ENCODE measurements around the gene PKD2. TPM values are rescaled to one million over a fixed set of nuclear protein-coding genes. Genes with fewer than 3 reads are reported as not detected.
A peak's percentile ranks its signal among the peaks of the same experiment; 100 is the strongest.

The PKD2 gene
- total and polyA plus RNA-seq, 4 donors, result 8.5 to 71.2 (median 17.1) TPM

GRCh38 chr4:87983996-87984395 is 23.4 kb upstream of the PKD2 start:
- ATAC-seq (ENCODE audit: insufficient read depth, low FRiP score), result no peak
- WGBS, 2 donors, result 95 to 96% methylated on average over 2 of the region's 2 CpGs
- no peaks in the 10 kb centered on the region for H3K9me3 ChIP-seq (ENCODE audit: control insufficient read depth in 4 of 4, insufficient read depth in 3 of 4, low read length in 3 of 4)
- H3K27me3 ChIP-seq (ENCODE audit: control insufficient read depth in 3 of 3, insufficient read depth in 3 of 3, low read length in 2 of 3), result no peaks in the 10 kb centered on the region
- no peaks in the 10 kb centered on the region for H3K36me3 ChIP-seq (ENCODE audit: control insufficient read depth in 4 of 4, insufficient read depth in 4 of 4, low read length in 4 of 4)
- no peak overlapping the region for H3K9ac ChIP-seq (ENCODE audit: insufficient read depth in 1 of 2, low read length in 2 of 2)
- H3K27ac ChIP-seq (ENCODE audit: low read depth in 1 of 2, low read length in 1 of 2), result no peak overlapping the region
- TF ChIP-seq CTCF (IDR thresholded peaks at IDR 0.05; ENCODE audit: control extremely low read depth, extremely low read depth), result no peak
- no peak for DNase-seq
- no peak overlapping the region for H3K4me3 ChIP-seq
- no peaks in the 10 kb centered on the region for H3K4me1 ChIP-seq (ENCODE audit: control insufficient read depth in 5 of 5, insufficient read depth in 5 of 5, low read length in 5 of 5)

GRCh38 chr4:87985097-87985886 is 22.1 kb upstream of the PKD2 start:
- DNase-seq, result peak; percentile 31 to 53 (median 46)
- Histone ChIP-seq H3K4me1 (ENCODE audit: control insufficient read depth in 5 of 5, insufficient read depth in 5 of 5, low read length in 5 of 5) (no peaks in the 10 kb centered on the region), H3K36me3 (ENCODE audit: control insufficient read depth in 4 of 4, insufficient read depth in 4 of 4, low read length in 4 of 4) (no peaks in the 10 kb centered on the region), H3K27ac (ENCODE audit: low read depth in 1 of 2, low read length in 1 of 2) (no peak overlapping the region), H3K9me3 (ENCODE audit: control insufficient read depth in 4 of 4, insufficient read depth in 3 of 4, low read length in 3 of 4) (no peaks in the 10 kb centered on the region), H3K27me3 (ENCODE audit: control insufficient read depth in 3 of 3, insufficient read depth in 3 of 3, low read length in 2 of 3) (no peaks in the 10 kb centered on the region), H3K4me3 (no peak overlapping the region), H3K9ac (ENCODE audit: insufficient read depth in 1 of 2, low read length in 2 of 2) (no peak overlapping the region)
- peak; percentile 44 for TF ChIP-seq CTCF (IDR thresholded peaks at IDR 0.05; ENCODE audit: control extremely low read depth, extremely low read depth)
- 0 to 4% methylated on average over 1 of the region's 1 CpG for WGBS, 2 donors
- peak; percentile 77 for ATAC-seq (ENCODE audit: insufficient read depth, low FRiP score)

GRCh38 chr4:87985887-87986200 is 21.6 kb upstream of the PKD2 start:
- Histone ChIP-seq H3K27me3 (ENCODE audit: control insufficient read depth in 3 of 3, insufficient read depth in 3 of 3, low read length in 2 of 3) (no peaks in the 10 kb centered on the region), H3K4me1 (ENCODE audit: control insufficient read depth in 5 of 5, insufficient read depth in 5 of 5, low read length in 5 of 5) (no peaks in the 10 kb centered on the region), H3K4me3 (no peak overlapping the region), H3K36me3 (ENCODE audit: control insufficient read depth in 4 of 4, insufficient read depth in 4 of 4, low read length in 4 of 4) (no peaks in the 10 kb centered on the region), H3K9me3 (ENCODE audit: control insufficient read depth in 4 of 4, insufficient read depth in 3 of 4, low read length in 3 of 4) (no peaks in the 10 kb centered on the region), H3K9ac (ENCODE audit: insufficient read depth in 1 of 2, low read length in 2 of 2) (no peak overlapping the region), H3K27ac (ENCODE audit: low read depth in 1 of 2, low read length in 1 of 2) (no peak overlapping the region)
- TF ChIP-seq CTCF (IDR thresholded peaks at IDR 0.05; ENCODE audit: control extremely low read depth, extremely low read depth), result no peak
- 71 to 83% methylated on average over 4 of the region's 4 CpGs for WGBS, 2 donors
- no peak for DNase-seq
- no peak for ATAC-seq (ENCODE audit: insufficient read depth, low FRiP score)

GRCh38 chr4:87986508-87986907 is 20.9 kb upstream of the PKD2 start:
- Histone ChIP-seq H3K36me3 (ENCODE audit: control insufficient read depth in 4 of 4, insufficient read depth in 4 of 4, low read length in 4 of 4) (no peaks in the 10 kb centered on the region), H3K4me1 (ENCODE audit: control insufficient read depth in 5 of 5, insufficient read depth in 5 of 5, low read length in 5 of 5) (no peaks in the 10 kb centered on the region), H3K9ac (ENCODE audit: insufficient read depth in 1 of 2, low read length in 2 of 2) (no peak overlapping the region), H3K27me3 (ENCODE audit: control insufficient read depth in 3 of 3, insufficient read depth in 3 of 3, low read length in 2 of 3) (no peaks in the 10 kb centered on the region), H3K27ac (ENCODE audit: low read depth in 1 of 2, low read length in 1 of 2) (no peak overlapping the region), H3K4me3 (no peak overlapping the region), H3K9me3 (ENCODE audit: control insufficient read depth in 4 of 4, insufficient read depth in 3 of 4, low read length in 3 of 4) (no peaks in the 10 kb centered on the region)
- TF ChIP-seq CTCF (IDR thresholded peaks at IDR 0.05; ENCODE audit: control extremely low read depth, extremely low read depth), result no peak
- DNase-seq (no peak), ATAC-seq (ENCODE audit: insufficient read depth, low FRiP score) (no peak)
- WGBS, 2 donors, result 90 to 96% methylated on average over 9 of the region's 9 CpGs

Measured in lung (tissue), 12 donors.